Activated CD4-positive, alpha-beta T cell treated with anti-CD3 and anti-CD28 coated beads for 4 hours (primary cell): ENCODE results near the gene WFIKKN2.
"Not testable (repeated sequence)": the region's sequence is repeated elsewhere in the genome, so short reads cannot be mapped to it uniquely, and the experiment has no call there.

Experiments
- DNase-seq, 2 donors: peaks; one replicate each; pipeline ENCODE4 v3.0.0-alpha.2; 2020

WFIKKN2 gene, protein sequence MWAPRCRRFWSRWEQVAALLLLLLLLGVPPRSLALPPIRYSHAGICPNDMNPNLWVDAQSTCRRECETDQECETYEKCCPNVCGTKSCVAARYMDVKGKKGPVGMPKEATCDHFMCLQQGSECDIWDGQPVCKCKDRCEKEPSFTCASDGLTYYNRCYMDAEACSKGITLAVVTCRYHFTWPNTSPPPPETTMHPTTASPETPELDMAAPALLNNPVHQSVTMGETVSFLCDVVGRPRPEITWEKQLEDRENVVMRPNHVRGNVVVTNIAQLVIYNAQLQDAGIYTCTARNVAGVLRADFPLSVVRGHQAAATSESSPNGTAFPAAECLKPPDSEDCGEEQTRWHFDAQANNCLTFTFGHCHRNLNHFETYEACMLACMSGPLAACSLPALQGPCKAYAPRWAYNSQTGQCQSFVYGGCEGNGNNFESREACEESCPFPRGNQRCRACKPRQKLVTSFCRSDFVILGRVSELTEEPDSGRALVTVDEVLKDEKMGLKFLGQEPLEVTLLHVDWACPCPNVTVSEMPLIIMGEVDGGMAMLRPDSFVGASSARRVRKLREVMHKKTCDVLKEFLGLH

DNA sequence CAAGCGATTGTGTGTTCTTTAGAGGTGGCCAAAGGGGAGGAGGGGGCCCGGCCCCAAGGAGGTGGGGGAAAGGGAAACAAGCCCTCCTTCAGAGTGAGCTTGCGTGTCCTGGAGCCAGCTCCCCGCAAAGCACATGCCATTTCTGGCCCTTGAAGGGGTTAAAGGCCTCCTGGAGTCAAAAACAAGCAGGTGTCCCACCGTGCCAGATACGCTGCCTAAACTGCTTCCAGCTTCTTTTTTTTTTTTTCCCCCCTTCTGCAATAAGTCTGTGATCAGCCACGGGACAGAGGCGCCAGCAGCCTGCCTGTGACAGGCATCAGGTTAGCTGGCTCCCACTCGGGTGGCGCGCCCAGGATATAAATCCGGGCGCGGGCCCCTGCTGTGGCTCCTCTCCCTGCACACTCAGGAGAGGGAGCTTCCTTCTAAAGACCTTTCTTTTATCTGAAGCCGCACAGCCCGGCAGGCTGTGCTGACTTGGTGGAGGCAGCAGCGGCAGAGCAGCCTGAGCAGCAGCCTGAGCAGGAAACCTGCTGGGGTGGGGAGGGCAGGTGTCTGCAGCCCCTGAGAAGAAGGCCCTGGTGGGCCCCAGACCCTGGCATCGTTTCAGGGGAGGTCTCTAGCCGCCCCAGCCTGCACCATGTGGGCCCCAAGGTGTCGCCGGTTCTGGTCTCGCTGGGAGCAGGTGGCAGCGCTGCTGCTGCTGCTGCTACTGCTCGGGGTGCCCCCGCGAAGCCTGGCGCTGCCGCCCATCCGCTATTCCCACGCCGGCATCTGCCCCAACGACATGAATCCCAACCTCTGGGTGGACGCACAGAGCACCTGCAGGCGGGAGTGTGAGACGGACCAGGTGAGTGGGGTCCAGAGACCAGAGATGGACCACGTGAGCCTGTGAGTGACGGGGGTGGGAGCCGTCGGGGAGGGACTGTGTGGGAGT is at the start of gene WFIKKN2:
Gene WFIKKN2 (plus strand): TSS at position 286 of the 934 bp plus-strand sequence. CDS start 352 bp downstream, at position 638.
- no peak for DNase-seq

DNA sequence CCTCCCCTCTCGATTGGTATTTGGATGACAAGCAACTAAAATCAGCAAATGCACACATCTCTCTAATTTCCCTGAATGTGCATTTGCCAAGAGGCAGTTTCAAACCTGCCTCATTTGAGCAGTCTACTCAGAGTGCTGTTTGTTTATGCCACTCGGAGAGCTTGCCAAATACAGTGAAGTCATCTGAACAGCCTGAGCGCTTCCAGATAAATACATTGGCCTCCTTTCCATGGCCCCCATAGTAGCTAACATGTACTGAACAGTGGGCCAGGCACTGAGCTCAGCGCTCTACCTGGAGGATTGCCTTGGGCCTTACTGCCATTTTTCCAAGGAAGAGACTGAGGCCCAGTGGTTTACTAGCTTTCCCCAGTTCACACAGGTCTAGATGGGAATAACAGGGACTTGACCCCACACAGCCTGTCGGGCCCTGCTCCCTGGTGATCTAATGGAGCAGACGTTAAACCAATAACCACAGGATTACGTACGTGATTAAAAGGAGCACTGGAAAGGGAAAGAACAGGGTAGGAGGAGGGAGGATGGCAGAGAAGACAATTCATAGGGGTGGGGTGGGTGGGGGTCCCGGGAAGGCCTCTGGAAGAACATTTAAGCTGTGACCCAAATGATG is 49.3 kb upstream of the WFIKKN2 start:
- no peak for DNase-seq

DNA sequence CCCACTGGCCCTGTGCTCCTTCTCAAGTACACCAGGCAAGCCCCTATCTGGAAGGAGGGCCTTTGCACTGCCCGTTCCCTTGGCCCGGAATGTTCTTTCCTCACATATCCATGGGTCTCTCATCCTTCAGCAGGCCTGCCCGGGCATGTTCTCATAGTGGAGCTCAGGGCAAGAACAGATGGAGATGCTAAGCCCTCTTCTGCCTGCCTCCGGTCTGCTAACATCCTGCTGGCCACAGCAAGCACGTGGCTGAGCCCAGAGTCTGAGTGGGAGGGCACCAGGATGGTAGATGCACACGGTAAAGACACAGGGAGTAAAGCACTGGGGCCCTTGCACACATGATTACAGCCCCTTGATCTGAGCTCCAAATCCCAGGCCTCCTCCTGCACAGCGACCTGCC is 48.3 kb upstream of the WFIKKN2 start:
- DNase-seq = no peak

DNA sequence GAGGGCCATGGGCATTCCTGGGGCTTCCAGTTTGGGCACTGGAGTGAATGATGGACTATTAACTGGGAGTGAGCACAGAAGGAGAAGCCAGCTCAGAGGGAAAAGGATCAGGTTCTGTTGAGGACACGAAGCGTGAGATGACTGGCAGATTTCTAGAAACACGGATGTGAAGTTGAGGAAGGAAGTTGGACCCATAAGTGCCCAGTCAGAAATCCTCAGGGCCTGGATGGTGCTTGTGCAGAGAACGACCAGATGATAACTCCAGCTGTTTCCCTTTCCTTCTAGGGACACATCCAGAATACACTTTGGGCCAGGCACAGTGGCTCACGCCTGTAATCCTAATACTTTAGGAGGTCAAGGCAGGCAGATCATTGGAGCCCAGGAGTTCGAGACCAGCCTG is 44.8 kb upstream of the WFIKKN2 start:
- no peak for DNase-seq

DNA sequence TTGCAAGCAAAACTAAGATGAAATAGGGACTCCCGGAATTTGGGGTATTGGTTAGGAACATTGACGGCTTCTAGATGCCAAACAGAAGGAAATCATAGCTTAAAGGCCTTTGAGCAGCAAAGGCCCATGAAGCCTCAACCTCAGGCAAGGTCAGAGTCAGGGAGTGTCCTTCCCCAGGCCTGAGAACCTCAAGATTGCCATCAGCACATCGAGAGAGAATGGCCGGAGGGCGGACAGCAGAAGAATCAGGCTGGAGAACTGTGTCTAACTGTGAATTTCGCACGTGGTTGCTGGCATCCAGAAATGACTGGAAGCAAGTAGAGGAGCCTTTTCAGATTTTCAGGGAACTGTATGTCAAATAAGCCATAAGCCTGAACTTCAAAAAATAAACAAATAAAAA is 43.3 kb upstream of the WFIKKN2 start:
- no peak for DNase-seq

DNA sequence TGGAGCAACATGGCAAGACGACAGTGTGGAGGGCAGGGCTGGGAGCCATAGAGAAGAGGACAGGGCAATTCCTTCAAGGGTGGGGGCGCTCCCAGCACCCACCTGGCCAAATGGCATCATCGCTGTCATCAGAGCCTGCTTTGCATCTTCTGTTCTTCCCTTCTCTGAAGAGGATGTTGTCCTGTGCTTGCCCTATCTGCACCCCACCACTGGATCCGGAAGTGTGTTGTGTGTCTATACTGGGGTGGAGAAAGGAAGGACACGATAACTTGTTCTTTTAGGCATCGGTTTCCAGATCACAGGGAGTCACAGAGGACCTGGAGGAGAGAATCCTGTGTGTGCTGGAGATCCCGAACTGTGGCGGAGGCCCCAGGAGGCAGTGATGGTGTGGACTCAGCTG is 42.4 kb upstream of the WFIKKN2 start:
- no peak for DNase-seq

DNA sequence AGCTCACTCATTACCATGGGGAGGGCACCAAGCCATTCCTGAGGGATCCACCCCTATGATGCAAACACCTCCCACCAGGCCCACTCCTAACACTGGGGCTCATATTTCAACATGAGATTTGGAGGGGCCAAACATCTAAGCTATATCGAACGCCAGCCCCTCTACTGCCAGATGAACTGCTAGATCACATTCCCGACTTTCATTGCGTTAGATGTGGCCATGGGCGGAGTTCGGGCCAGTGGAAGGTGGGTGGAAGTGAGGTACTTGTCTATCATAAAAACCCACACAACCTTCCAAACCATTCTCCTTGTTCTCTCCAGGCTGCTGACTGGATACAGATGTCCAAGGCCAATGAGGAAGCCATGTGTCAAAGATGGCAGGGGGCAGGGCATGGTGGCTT is 41.0 kb upstream of the WFIKKN2 start:
- DNase-seq = no peak

DNA sequence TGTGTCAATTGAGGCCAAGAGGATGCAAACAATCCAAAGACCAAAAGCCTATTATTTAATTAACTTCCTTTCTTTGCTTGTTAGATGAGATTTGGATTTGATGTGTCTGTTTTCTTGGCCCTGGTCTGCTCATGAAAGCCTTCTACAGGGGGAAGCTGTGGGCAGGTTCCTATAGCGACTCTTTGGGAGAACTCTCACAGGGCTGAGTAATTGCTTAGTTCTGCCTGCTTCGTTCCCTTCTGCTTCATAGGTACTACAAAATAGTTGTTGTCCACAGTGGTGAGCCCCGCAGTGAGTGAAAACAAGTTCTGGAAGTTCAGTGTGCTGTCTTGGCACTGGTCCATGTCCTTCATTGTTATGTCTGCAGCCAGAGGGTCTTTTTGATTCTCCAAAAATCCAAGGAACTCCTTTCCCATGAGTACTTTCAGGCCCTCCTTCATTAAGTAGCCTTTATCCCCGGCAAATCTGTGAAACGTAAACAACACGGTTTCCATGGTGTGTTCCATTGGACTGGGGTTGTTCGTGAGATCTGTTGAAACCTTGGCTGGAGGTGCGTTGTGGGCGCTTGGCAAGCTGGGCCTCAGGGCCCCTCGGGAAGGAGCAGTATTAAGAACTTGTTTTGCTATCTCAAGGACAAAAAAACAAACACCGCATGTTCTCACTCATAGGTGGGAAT is 38.1 kb upstream of the WFIKKN2 start:
- DNase-seq = no peak

DNA sequence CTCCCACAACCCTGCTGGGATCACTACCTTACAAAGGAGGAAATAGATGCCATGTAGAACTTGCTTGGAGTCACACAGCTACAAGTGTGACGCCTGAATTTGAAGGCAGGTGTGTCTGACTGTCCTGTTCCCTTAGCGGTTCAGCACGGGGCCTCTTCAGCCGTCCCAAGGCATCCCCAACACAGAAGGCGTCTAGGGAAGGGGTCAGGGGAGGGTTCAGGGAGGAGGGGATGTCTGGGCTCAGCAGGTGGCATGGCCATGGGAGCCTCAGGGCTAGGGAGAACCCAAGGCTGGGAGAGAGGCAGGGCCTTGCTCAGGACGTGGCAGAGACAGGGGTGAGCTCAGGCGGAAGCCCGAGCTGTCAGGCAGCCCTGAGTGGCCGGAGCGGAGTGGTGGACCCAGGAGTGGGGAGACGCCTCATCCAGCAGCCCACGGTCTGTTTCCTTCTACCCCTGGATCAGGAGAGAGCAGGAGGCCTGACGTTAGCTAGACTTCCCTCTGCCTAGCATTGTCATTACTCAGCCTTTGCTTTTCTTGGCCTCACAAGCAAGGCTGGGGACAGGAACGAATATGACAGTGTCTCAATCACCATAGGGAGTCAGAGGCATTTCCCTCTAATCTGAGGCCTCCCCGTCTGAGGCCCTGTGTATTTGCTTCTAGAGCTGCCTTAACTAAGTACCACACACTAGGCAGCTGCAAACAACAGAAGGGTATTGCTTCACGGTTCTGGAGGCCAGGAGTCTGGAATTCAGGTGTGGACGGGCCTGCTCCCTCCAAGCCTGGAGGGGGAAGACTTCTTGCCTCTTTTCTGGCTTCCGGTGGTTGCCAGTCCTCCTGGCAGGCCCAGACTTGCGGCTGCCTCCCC is 36.7 kb upstream of the WFIKKN2 start:
- DNase-seq = no peak

DNA sequence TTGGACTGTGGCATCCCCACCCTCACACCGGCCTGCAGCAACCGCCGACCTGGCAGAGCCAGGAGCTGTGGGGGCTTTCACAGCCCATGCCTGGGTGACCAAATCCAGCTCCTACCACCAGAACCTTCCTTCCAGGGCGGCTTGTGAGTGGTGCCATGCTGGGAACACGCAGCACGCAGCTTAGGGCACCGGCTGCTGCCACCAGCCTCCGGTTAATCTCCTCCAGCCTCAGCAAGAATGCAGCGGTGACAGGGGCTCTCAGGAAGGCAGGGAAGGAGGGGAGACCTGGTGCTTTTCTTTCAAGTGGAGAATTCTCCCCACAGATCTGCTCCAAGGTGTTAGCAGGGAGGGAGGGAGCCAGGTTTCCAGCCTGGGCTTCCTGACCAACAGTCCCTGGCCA is 35.8 kb upstream of the WFIKKN2 start:
- DNase-seq = no peak

DNA sequence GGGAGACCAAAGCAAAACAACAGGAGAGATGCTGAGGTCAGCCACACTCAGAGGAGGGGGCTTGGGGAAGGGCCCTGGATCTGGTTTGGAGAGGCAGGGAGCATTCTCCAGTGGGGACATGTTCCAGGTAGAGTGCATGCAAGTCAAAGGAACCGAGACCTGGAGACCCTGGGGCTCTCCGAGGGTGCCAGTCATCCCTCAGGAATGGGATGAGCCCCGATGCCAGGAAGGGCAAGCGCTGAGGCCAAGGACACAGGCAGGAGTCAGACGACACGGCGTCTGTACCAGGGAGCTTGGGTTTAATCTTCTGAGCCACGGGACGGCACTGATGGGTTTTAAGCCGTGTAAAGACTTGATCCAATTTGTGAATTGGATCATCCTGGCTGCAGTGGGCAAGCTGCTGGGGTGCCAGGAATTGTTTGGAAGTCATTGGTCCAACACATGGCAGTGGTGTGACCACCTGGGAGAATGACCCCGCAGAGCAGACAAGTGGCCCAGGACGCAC is 35.1 kb upstream of the WFIKKN2 start:
- DNase-seq = no peak

DNA sequence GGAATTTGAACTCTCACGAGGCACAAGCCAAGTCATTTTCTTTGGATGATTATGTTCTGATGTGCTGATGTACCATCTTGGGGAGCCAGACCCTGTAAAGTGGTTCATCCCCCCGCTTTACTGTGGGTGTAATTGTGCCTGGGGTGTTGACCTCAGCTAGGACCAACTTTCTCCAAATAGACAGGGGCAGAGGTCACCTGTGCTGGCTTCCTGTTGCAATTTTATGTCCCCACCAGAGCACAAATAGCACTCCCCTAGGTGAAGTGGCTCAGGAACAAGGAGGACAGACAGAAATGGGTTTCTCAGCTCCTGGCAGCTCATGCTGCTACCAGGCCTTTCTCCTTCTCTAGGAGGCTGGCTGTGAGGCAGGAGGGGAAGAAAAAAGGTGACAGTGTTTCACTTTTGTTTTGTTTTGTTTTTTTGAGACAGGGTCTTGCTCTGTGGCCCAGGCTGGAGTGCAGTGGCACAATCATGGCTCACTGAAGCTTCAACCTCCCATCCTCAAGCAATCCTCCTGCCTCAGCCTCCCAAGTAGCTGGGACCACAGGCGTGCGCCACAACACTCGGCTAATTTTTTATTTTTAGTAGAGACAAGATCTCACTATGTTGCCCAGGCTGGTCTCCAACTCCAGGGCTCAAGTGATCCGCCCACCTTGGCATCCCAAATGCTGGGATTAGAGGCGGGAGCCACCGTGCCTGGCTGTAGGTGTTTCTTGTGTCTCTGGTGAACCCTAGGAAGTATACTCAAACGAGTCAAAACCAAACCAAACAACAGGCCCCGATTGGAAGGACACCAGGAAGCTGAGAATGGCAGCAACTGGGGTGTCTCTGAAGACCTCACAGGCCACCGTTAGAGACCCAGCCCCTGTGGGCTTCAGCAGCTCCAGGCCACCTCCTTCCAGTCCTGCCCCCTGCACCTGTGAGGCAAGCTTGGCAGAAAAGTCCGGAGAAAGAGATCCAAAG is 32.5 kb upstream of the WFIKKN2 start:
- DNase-seq = no peak

DNA sequence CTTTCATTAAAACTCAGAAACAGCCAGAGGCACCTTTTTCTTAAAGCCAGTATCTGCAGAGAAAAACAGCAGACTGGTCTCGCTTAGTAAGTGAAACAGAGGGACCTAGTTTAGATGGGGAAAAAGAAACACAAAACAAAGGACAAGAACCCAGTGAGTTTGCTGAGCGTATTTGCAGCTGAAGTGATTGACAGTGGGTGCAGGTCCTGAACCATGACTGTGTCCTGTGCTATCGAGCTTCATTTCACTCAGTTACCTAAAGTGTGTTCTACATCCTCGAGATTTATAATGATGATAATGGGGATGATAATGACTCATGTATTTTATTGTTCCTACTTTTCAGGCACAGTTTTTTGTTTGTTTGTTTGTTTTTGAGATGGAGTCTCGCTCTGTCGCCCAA is 31.7 kb upstream of the WFIKKN2 start:
- DNase-seq = no peak

DNA sequence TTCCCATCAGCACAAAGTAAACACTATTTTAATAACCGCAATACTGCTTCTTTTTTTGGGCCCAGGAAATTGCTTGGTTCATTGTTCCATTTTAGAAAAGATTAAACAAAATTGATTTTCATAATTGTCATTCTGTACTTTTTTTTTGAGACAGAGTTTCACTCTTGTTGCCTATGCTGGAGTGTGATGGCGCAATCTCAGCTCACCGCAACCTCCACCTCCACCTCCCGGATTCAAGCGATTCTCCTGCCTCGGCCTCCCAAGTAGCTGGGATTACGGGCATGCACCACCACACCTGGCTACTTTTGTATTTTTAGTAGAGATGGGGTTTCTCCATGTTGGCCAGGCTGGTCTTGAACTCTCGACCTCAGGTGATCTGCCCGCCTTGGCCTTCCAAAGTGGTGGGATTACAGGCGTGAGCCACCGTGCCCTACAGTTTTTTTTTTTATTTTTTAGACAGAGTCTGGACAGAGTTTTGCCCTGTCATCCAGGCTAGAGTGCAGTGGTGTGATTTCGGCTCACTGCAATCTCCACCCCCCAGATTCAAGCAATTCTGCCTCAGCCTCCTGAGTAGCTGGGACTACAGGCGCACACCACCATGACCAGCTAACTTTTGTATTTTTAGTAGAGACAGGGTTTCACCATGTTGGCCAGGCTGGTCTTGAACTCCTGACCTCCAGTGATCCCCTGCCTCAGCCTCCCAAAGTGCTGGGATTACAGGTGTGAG is 30.5 kb upstream of the WFIKKN2 start:
- not testable (repeated sequence) for DNase-seq

DNA sequence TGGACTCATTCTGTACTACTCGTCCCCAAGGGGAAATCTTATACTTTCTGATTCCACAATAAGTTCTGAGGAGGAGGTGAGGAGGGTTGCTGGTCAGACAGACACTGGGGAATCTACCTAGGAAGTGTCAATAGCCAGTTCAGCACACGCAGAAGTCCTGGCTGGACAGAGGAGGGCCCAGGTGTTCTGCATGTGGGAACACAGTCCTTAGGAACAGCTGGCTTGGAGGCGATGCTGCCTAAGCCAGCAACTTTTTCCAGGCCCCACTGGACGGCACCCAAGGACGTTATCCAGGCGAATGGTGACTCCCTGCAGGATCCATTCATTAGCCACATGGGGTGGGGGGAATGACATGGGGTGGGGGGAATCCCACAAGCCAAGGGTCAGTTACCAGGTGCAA is 29.9 kb upstream of the WFIKKN2 start:
- no peak for DNase-seq

DNA sequence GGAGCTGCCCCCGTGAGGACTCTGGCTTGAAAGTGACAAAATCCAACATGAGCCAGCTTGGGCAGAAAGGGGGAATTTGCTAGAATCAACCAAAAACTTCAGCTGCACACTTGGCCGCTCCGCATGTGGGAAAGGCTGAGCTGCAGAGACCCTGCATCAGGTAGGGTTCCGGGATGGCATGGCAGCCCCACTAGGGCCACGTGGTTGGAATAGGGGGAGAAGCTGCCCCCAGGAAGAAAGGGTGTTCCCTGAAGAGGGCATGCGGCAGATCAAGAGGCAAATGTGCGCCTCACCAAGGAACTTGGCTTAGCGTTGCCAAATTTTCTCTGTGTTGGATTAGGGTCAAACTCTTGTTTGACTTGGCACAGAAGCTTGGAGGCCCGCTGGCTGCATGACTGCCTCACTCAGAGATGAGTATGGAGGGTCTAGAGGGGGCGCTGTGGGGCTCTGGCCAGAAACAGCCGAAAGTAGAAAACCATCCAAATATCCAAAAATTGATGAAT is 29.2 kb upstream of the WFIKKN2 start:
- no peak for DNase-seq

DNA sequence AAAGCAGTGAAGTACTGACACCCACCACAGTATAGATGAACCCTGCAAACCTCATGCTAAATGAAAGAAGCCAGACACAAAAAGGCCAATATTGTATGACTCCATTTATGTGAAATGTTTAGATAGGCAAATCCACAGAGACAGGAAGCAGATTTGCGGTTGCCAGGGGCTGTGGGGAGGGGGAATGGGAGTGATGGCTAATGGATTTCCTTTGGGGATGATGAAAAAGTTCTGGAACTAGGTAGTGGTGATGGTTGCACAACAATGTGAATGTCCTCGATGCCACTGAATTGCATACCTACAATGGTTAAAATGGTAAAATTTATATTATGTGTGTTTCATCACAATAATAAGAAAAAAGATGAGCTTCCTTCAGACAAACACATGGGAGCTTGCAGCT is 28.4 kb upstream of the WFIKKN2 start:
- DNase-seq = no peak

DNA sequence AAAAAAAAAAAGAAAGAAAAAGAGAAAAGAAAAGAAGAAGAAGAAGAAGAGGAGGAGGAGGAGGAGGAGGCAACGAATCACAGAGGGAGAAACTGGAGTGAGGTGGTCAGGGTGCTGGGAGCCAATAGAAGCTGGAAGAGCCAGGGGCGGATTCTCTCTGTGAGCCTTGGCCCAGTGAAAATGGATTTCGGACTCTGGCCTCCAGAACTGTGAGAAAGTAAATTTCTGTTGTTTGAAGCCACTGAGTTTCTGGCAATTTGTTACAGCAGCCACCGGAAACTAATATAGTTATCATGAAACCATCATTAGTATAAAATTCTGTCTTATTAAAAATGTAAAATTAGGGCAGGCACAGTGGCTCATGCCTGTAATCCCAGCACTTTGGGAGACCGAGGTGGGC is 27.7 kb upstream of the WFIKKN2 start:
- DNase-seq = no peak

DNA sequence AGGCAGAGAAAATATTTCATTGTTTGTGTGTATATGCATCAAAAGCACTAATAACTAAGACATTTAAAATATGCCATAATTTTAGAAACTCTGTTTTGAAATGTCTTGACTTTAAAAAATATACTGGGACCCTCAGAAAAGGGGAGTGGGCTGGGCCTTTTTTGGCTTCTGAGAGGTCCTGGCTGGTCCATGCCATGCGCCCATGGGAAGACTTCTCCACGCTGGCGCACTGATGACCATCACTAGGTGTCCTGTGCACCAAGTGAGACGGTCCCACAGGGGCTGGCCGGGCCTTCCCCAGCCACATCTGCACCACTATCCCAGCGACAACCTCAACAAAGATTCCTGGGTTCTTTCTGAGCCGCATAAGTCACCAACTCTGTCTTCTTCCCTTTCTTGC is 27.0 kb upstream of the WFIKKN2 start:
- DNase-seq = no peak
